Right lobe of liver (tissue), 6 donors: ENCODE data around the gene SLCO3A1. TPM values are rescaled to one million over a fixed set of nuclear protein-coding genes. Genes with fewer than 3 reads are reported as not detected.
A peak's percentile ranks its signal among the peaks of the same experiment; 100 is the strongest.

Source experiments
- ATAC-seq, 4 donors: fragments of 200-7000 bp; cut with Tn5 transposase; one replicate each; pipeline ENCODE4 v1.9.1; 2020; ENCODE audit warnings: mild to moderate bottlenecking in 4 of 4, moderate library complexity in 4 of 4
- DNase-seq, 3 donors: peaks; one replicate each; pipeline ENCODE4 v3.0.0-alpha.2; 2020
- H3K27ac ChIP-seq, 3 donors: fragments of 200-600 bp; one replicate each; pipeline ENCODE4 v1.8.0; 2022
- H3K27me3 ChIP-seq, 2 donors: fragments of 200-600 bp; one replicate each; pipeline ENCODE4 v1.8.0; 2022
- H3K36me3 ChIP-seq, 4 donors: fragments of 200-600 bp; sonication (generic) in 1 of 4; one replicate each; pipeline versions ENCODE4 v1.5.1 to v1.8.0; 2017 to 2022; ENCODE audit warnings: control low read depth in 1 of 4
- H3K4me1 ChIP-seq, 4 donors: fragments of 200-600 bp; sonication (generic) in 1 of 4; one replicate each; pipeline versions ENCODE4 v1.5.1 to v1.8.0; 2017 to 2022; ENCODE audit warnings: control low read depth in 1 of 4
- H3K4me3 ChIP-seq, 3 donors: fragments of 200-600 bp; one replicate each; pipeline ENCODE4 v1.8.0; 2022
- H3K9me3 ChIP-seq, 4 donors: fragments of 200-600 bp; sonication (generic) in 1 of 4; one replicate each; pipeline versions ENCODE4 v1.5.1 to v1.8.0; 2017 to 2022; ENCODE audit warnings: control low read depth in 1 of 4
- POLR2A ChIP-seq: fragments of 450-650 bp; IDR thresholded peaks from one replicate; pipeline ENCODE4 v1.6.1; 2017; ENCODE audit warnings: antibody characterized with exemption, mild to moderate bottlenecking
- WGBS: methylation state at CpG from one replicate; pipeline ENCODE4 v1.1.6; 2018; ENCODE audit warnings: low coverage, low lambda C conversion rate; ENCODE audit not compliant: insufficient coverage; ENCODE audit errors: missing lambda C conversion rate; 5-methylcytosine and 5-hydroxymethylcytosine counted together
- intact Hi-C, 2 donors: fragments of 100-400 bp; cut with DNase I; formaldehyde crosslinking; loops; one replicate each; pipeline versions ENCODE4 v1.11.2 to v1.14.1; 2022
- total RNA-seq, 6 experiments: library from RNA; depleted of rRNA in 2 of 6; stranded (reverse); fragments of >200 nt in 2 of 6; fragmentation: NEBNext Ultra II Directional in 3 of 6; extraction: Animal tissue kit (Norgen Biotek cat#: 25700) in 3 of 6; gene quantifications; one replicate each; pipeline versions ENCODE4 v1.1.0 to v1.2.4, GENCODE V29; 2016 to 2023
- TF ChIP-seq, protein P1 (sequence below), 4 donors: fragments of 200-600 bp in 3 of 4; fragments of 450-650 bp in 1 of 4; IDR thresholded peaks; one replicate each; pipeline versions ENCODE4 v1.5.1 to v1.8.0; 2016 to 2022; ENCODE audit warnings: antibody characterized with exemption in 4 of 4, mild to moderate bottlenecking in 2 of 4
- donor health status: DM: no; HTN: yes; CAD: no.
- donor health status: DM: no; HTN: no; CAD: no.
- donor health status: DM: no; HTN: no; CAD: no.
- donor health status: DM: no; HTN: yes; CAD: no.
- donor health status: DM: no; HTN: yes; CAD: no.

SLCO3A1 gene
- total RNA-seq, 6 experiments from 2014 or later: 2.4 to 7.7 (median 3.7) TPM

GRCh38 chr15:91970142-91970541 lies 116.6 kb downstream of the SLCO3A1 start:
- DNase-seq (no peak), ATAC-seq (no peak)
- H3K27me3 ChIP-seq: no peaks in the 10 kb centered on the region
- no peak overlapping the region for H3K4me3 ChIP-seq
- H3K9me3 ChIP-seq: no peaks in the 10 kb centered on the region
- WGBS: 78% methylated on average over 4 of the region's 7 CpGs
- TF ChIP-seq POLR2A: no peak
- TF ChIP-seq, protein P1, sequence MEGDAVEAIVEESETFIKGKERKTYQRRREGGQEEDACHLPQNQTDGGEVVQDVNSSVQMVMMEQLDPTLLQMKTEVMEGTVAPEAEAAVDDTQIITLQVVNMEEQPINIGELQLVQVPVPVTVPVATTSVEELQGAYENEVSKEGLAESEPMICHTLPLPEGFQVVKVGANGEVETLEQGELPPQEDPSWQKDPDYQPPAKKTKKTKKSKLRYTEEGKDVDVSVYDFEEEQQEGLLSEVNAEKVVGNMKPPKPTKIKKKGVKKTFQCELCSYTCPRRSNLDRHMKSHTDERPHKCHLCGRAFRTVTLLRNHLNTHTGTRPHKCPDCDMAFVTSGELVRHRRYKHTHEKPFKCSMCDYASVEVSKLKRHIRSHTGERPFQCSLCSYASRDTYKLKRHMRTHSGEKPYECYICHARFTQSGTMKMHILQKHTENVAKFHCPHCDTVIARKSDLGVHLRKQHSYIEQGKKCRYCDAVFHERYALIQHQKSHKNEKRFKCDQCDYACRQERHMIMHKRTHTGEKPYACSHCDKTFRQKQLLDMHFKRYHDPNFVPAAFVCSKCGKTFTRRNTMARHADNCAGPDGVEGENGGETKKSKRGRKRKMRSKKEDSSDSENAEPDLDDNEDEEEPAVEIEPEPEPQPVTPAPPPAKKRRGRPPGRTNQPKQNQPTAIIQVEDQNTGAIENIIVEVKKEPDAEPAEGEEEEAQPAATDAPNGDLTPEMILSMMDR (IDR thresholded peaks at IDR 0.05): no peak
- H3K36me3 ChIP-seq: no peaks in the 10 kb centered on the region
- intact Hi-C loops: no loop called here
- no peaks in the 10 kb centered on the region for H3K4me1 ChIP-seq
- H3K27ac ChIP-seq: no peak overlapping the region

DNA sequence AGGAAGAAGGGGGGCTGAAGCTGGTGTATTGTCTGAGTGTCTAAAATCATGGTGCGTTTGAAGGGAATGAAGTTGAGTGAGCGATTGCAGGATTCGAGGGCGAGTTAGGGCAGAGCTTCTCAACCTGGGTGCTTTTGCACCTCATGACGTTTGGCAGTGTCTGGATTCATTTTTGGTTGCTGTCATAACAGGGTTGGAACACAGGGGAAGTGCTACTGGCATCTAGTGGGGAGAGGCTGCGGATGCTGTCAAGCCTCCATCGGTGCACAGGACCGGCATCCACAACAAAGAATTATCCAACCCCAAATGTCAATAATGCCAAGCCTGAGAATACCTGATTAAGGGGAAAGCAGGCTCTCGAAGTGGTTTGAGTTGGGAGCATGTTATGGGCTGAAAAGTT lies 120.0 kb downstream of the SLCO3A1 start:
- no peak overlapping the region for H3K27ac ChIP-seq
- TF ChIP-seq, protein P1 (IDR thresholded peaks at IDR 0.05): no peak
- no peak for TF ChIP-seq POLR2A
- H3K27me3 ChIP-seq: no peaks in the 10 kb centered on the region
- ATAC-seq (peak in 2 of 4 donors; percentile 29 to 32), DNase-seq (no peak)
- no peak overlapping the region for H3K4me3 ChIP-seq
- whole genome bisulfite sequencing: 61% methylated on average over 7 of the region's 9 CpGs
- H3K4me1 ChIP-seq: no peaks in the 10 kb centered on the region
- intact Hi-C loops: no loop called here
- no peaks in the 10 kb centered on the region for H3K36me3 ChIP-seq
- H3K9me3 ChIP-seq: no peaks in the 10 kb centered on the region

DNA sequence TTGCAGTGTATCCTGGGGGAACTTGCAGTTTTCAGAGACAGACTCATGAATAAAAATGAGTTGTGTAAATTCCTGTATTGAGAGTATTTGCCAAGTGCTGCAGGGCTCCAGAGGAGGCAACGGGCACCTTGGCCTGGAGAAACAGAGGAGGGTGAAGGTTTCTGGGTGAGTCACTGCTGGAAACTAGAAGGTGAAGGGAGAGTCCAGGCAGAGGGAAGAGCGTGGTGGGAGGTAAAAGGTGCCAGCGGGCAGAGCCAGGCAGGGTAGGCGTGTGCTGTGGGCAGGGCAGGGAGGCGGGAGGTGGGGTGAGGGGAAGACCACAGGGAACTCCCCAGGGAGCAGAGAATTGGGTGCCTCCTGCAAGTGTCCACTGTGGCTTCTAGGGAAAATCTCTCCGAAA lies 120.8 kb downstream of the SLCO3A1 start:
- TF ChIP-seq POLR2A: no peak
- TF ChIP-seq, protein P1 (IDR thresholded peaks at IDR 0.05): no peak
- intact Hi-C loops: no loop called here
- ATAC-seq: no peak
- Histone ChIP-seq H3K9me3 (no peaks in the 10 kb centered on the region), H3K4me3 (no peak overlapping the region), H3K27ac (no peak overlapping the region), H3K36me3 (no peaks in the 10 kb centered on the region), H3K27me3 (no peaks in the 10 kb centered on the region), H3K4me1 (no peaks in the 10 kb centered on the region)
- DNase-seq: no peak
- 85% methylated on average over 5 of the region's 6 CpGs for WGBS

DNA sequence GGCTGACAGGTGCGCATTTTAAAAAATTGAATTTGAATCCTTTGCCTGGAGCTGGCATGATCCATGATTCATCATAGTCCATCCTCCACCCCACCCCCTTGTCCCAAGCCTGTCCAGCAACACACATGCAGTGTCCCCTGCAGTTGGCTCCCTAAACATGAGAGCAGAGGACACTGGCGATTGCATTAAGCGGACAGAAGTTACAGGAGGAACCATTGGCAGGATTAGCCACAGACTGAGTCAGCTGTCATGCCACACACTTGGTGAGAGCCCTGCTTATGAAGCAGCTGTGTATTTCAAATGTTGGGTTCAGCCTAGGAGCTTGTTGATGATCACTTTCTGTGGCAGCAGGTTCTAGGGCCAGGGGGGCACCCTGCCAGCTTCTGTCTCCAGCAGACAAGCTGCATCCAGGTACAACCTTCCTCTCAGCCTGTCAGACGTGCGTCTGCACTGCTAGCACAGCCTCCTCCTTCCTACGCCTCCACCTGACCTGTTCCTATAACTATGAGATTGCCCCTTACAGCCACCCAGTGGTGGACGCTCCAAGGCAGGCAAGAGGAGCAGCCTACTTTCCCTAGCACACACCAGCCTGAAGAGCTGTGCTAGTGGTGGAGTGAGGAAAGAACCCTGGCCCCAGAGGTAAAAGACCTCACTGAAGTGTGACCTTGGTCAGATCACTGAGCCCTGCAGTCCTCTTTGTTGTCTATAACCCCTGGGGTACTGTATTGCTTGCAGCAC lies 121.9 kb downstream of the SLCO3A1 start:
- no peak for ATAC-seq

More for the DNA sequence above, 121.9 kb downstream of the SLCO3A1 start:
- H3K9me3 ChIP-seq: no peaks in the 10 kb centered on the region
- H3K36me3 ChIP-seq: no peaks in the 10 kb centered on the region
- H3K27me3 ChIP-seq: no peaks in the 10 kb centered on the region
- no peak for DNase-seq
- H3K27ac ChIP-seq: no peak overlapping the region
- no peaks in the 10 kb centered on the region for H3K4me1 ChIP-seq
- WGBS: 82% methylated on average over 5 of the region's 7 CpGs
- no peak overlapping the region for H3K4me3 ChIP-seq
- TF ChIP-seq, protein P1 (IDR thresholded peaks at IDR 0.05): no peak
- TF ChIP-seq POLR2A: no peak
- intact Hi-C loops: no loop called here
